ENCODE results near the gene PAX9.

The PAX9 gene

DNA sequence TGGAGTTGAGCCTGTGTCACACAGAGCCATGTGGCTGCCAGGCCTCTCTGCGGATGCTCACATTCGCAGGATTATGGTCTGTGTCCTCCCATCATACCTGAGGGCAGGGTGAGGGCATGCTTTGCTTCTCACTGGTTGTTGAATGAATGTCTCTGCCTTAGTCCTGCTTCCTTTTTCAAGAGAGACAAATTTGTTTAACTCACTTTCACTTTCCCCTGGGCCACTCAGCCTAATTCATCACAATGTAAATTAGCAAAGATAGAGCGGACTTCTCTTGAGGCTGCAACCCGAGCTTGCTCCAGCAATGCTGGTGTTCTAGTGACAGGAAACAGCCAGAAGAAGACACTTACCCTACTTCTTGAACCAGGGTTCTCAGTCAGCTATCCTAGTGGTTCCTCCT lies 35.5 kb upstream of the PAX9 start:
- peak; percentile 80 for ATAC-seq (ENCODE audit: insufficient read depth, low read depth)
- H2AFZ ChIP-seq (ENCODE audit: low read depth, low read length), result peak overlapping the region; percentile 59
- H3K36me3 ChIP-seq (ENCODE audit: insufficient read depth, low read length), result no peaks in the 10 kb centered on the region

DNA sequence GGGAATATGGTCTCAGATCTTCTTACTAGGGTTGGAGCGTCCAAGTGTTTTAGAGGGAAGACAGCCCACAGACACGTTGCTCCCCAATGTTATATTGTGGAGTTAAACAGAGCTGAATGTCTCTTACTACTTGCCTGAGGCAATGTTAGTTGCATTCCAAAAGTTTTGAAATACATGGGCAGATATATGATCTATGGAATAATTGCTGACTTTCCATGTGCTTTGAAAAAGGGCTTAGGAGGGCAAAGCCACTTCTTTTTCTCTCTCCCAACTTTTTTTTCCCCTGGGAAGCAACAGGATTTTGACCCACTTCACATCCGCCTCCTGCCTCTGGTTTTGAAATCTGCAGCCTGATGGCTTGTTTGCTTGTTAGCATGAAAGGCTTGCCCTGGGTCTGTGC lies 33.7 kb upstream of the PAX9 start:
- Histone ChIP-seq H3K4me2 (ENCODE audit: insufficient read depth, low read length) (no peak overlapping the region), H2AFZ (ENCODE audit: low read depth, low read length) (no peak overlapping the region), H3K4me3 (ENCODE audit: low read depth in 1 of 2, low read length in 2 of 2) (no peak overlapping the region), H3K36me3 (ENCODE audit: insufficient read depth, low read length) (no peaks in the 10 kb centered on the region), H4K20me1 (ENCODE audit: insufficient read depth, low read length) (no peaks in the 10 kb centered on the region), H3K4me1 (ENCODE audit: insufficient read depth, low read length) (peaks cover 24% of the 10 kb centered on the region), H3K27ac (ENCODE audit: low read length) (no peak overlapping the region), H3K79me2 (ENCODE audit: insufficient read depth, low read length) (no peaks in the 10 kb centered on the region), H3K27me3 (ENCODE audit: insufficient read depth, low read length, poor library complexity) (no peaks in the 10 kb centered on the region), H3K9ac (ENCODE audit: low read depth, low read length) (no peak overlapping the region), H3K9me3 (ENCODE audit: insufficient read depth, low read length, severe bottlenecking) (peaks cover under 1% of the 10 kb centered on the region)
- ATAC-seq (ENCODE audit: insufficient read depth, low read depth) (no peak), DNase-seq (no peak)
- TF ChIP-seq, protein P1, sequence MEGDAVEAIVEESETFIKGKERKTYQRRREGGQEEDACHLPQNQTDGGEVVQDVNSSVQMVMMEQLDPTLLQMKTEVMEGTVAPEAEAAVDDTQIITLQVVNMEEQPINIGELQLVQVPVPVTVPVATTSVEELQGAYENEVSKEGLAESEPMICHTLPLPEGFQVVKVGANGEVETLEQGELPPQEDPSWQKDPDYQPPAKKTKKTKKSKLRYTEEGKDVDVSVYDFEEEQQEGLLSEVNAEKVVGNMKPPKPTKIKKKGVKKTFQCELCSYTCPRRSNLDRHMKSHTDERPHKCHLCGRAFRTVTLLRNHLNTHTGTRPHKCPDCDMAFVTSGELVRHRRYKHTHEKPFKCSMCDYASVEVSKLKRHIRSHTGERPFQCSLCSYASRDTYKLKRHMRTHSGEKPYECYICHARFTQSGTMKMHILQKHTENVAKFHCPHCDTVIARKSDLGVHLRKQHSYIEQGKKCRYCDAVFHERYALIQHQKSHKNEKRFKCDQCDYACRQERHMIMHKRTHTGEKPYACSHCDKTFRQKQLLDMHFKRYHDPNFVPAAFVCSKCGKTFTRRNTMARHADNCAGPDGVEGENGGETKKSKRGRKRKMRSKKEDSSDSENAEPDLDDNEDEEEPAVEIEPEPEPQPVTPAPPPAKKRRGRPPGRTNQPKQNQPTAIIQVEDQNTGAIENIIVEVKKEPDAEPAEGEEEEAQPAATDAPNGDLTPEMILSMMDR (IDR thresholded peaks at IDR 0.05; ENCODE audit: borderline replicate concordance, extremely low read depth, low read length, poor library complexity, severe bottlenecking), result no peak
- TF ChIP-seq EZH2 (IDR thresholded peaks at IDR 0.05; ENCODE audit: borderline replicate concordance, low read depth, low read length, severe bottlenecking), result no peak

More for the DNA sequence above, 35.5 kb upstream of the PAX9 start:
- Histone ChIP-seq H3K27ac (ENCODE audit: low read length) (peak overlapping the region; percentile 11), H4K20me1 (ENCODE audit: insufficient read depth, low read length) (no peaks in the 10 kb centered on the region), H3K27me3 (ENCODE audit: insufficient read depth, low read length, poor library complexity) (no peaks in the 10 kb centered on the region), H3K9me3 (ENCODE audit: insufficient read depth, low read length, severe bottlenecking) (peaks cover 4% of the 10 kb centered on the region), H3K4me3 (ENCODE audit: low read depth in 1 of 2, low read length in 2 of 2) (no peak overlapping the region), H3K9ac (ENCODE audit: low read depth, low read length) (no peak overlapping the region; the same call in 1 of the 2 replicates), H3K4me1 (ENCODE audit: insufficient read depth, low read length) (peaks cover 19% of the 10 kb centered on the region), H3K79me2 (ENCODE audit: insufficient read depth, low read length) (no peaks in the 10 kb centered on the region), H3K4me2 (ENCODE audit: insufficient read depth, low read length) (peak overlapping the region; percentile 47; the same call in 1 of the 2 replicates)
- DNase-seq, result peak; percentile 19
- TF ChIP-seq EZH2 (IDR thresholded peaks at IDR 0.05; ENCODE audit: borderline replicate concordance, low read depth, low read length, severe bottlenecking), result no peak
- TF ChIP-seq, protein P1 (IDR thresholded peaks at IDR 0.05; ENCODE audit: borderline replicate concordance, extremely low read depth, low read length, poor library complexity, severe bottlenecking), result no peak

DNA sequence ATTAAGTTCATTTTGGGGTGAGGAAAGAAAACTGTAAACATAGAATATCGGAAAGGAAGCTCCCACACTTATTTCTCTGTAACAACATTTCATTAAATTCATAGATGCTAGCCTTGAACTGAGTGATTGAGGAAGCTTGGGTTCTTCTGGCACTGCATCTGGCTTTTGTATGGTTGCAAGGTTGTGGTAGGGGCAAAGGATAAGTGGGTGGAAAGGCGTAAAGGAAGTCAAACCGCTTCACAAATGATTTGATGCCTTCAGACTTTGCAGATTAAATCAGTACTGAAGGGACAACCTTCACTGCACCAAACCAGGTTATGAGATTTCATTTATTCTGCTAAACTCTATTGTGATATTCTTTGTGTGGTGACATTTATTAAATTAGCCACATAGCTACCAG lies 28.1 kb upstream of the PAX9 start:
- ATAC-seq (ENCODE audit: insufficient read depth, low read depth), result peak; percentile 87

More for the DNA sequence above, 28.1 kb upstream of the PAX9 start:
- Histone ChIP-seq H3K4me2 (ENCODE audit: insufficient read depth, low read length) (peak overlapping the region; percentile 16; the same call in 1 of the 2 replicates), H2AFZ (ENCODE audit: low read depth, low read length) (0 out of 2 replicates have a peak overlapping the region, but pooled peaks have one; percentile 3), H4K20me1 (ENCODE audit: insufficient read depth, low read length) (no peaks in the 10 kb centered on the region), H3K9ac (ENCODE audit: low read depth, low read length) (peak overlapping the region; percentile 0; the same call in 1 of the 2 replicates), H3K9me3 (ENCODE audit: insufficient read depth, low read length, severe bottlenecking) (no peaks in the 10 kb centered on the region), H3K4me3 (ENCODE audit: low read depth in 1 of 2, low read length in 2 of 2) (no peak overlapping the region), H3K27me3 (ENCODE audit: insufficient read depth, low read length, poor library complexity) (no peaks in the 10 kb centered on the region), H3K27ac (ENCODE audit: low read length) (peak overlapping the region; percentile 59), H3K4me1 (ENCODE audit: insufficient read depth, low read length) (peaks cover 49% of the 10 kb centered on the region), H3K79me2 (ENCODE audit: insufficient read depth, low read length) (no peaks in the 10 kb centered on the region), H3K36me3 (ENCODE audit: insufficient read depth, low read length) (no peaks in the 10 kb centered on the region)
- DNase-seq, result peak; percentile 45
- TF ChIP-seq EZH2 (IDR thresholded peaks at IDR 0.05; ENCODE audit: borderline replicate concordance, low read depth, low read length, severe bottlenecking), result no peak
- TF ChIP-seq, protein P1 (IDR thresholded peaks at IDR 0.05; ENCODE audit: borderline replicate concordance, extremely low read depth, low read length, poor library complexity, severe bottlenecking), result no peak
